ENCODE data around the gene TCF23. TPM values are rescaled to one million over a fixed set of nuclear protein-coding genes. Genes with fewer than 3 reads are reported as not detected.

Gene TCF23
- total and polyA plus RNA-seq, 8 donors: 0.03 to 0.19 (median 0.04) TPM; not detected in 4

DNA sequence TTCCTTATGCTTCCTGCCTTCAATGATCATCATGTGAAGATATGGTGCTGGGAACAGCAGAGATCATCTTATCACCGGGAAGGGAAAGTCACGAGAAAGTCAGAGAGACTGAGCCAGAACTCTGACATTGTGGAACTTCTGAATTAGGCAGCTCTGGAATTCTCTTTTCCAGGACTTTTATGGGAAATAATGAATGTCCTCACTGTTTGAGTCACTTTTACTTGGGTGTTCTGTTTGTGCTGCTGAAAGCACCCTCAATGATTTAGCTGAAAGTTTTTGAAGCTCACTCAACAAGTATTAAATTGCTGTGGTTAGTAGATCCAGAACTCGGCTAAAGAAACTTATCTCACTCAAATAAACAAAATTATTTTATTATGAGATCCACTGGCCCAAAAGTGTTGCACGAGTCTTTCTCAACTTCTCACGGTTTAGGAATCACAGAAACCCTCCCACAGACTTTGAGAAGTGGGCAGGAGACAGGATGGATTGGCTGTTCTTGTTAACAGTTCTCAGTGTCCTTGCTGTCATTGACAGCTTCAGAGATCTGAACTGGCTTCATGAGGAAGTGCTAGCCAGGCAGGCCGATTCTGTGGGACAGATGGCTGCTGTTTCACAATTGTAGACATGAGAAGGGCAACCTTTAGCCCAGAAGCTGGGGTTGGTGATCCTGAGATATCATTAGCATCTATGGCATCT lies 36.7 kb downstream of the TCF23 start:
- no peak for FAIRE-seq
- DNase-seq: no peak
- intact Hi-C loops (cut with DNase I): no loop called here

DNA sequence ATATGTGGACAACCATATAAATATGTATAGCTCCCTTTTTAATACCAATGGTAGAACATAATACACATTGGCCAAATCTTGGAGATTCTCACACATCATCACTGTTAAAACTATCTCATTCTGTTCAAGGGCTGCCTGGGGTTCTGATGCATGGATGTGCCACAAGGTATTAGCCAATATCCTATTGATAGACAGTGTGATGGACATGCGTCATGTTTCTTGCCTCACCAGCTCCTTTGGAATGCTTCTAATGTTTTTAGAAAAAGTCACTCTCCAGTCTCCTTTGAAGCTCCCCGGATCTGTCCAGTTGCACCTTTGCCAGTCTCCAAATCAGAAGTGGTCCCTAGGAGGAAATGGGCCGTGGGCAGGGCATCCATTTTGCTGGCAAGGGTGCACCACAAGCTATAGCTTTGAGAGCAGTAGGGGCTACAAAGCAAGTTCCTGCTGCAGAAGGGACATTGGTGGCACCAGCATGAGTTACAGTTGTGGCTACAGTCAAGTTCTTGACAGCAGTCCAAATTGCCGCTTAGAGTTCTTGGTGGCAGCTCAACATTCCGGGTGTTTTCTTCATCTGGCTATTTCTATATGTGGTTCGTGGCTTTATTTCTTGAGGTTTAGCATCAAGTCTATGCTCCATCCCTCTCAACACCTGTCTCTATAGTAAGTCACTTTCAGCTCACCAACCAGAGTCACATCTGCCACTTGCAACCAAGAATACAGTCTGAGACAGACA lies 38.0 kb downstream of the TCF23 start:
- TF ChIP-seq, protein P1, sequence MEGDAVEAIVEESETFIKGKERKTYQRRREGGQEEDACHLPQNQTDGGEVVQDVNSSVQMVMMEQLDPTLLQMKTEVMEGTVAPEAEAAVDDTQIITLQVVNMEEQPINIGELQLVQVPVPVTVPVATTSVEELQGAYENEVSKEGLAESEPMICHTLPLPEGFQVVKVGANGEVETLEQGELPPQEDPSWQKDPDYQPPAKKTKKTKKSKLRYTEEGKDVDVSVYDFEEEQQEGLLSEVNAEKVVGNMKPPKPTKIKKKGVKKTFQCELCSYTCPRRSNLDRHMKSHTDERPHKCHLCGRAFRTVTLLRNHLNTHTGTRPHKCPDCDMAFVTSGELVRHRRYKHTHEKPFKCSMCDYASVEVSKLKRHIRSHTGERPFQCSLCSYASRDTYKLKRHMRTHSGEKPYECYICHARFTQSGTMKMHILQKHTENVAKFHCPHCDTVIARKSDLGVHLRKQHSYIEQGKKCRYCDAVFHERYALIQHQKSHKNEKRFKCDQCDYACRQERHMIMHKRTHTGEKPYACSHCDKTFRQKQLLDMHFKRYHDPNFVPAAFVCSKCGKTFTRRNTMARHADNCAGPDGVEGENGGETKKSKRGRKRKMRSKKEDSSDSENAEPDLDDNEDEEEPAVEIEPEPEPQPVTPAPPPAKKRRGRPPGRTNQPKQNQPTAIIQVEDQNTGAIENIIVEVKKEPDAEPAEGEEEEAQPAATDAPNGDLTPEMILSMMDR (IDR thresholded peaks at IDR 0.05): no peak
- intact Hi-C loops (cut with DNase I): no loop called here
- no peaks in the 10 kb centered on the region for H3K27me3 ChIP-seq
- H3K4me1 ChIP-seq: no peaks in the 10 kb centered on the region
- no peaks in the 10 kb centered on the region for H3K9me3 ChIP-seq
- no peak overlapping the region for H3K4me3 ChIP-seq
- no peak for DNase-seq
- no peak overlapping the region for H3K27ac ChIP-seq
- no peak for ATAC-seq
- 55 to 65% methylated on average over 6 of the region's 6 CpGs for WGBS, 2 donors
- H3K36me3 ChIP-seq: no peaks in the 10 kb centered on the region
- FAIRE-seq: no peak

More for the DNA sequence above, 36.7 kb downstream of the TCF23 start:
- TF ChIP-seq, protein P1 (IDR thresholded peaks at IDR 0.05): no peak
- H3K36me3 ChIP-seq: no peaks in the 10 kb centered on the region
- H3K4me3 ChIP-seq: no peak overlapping the region
- peak in 3 of 4 donors; percentile 53 to 62 (median 54) for ATAC-seq
- no peaks in the 10 kb centered on the region for H3K4me1 ChIP-seq
- no peaks in the 10 kb centered on the region for H3K9me3 ChIP-seq
- 28 to 42% methylated on average over 6 of the region's 6 CpGs for WGBS, 2 donors
- H3K27me3 ChIP-seq: peaks cover 0 to 5% (median 0%) of the 10 kb centered on the region in 4 donors
- peak overlapping the region in 1 of 4 donors; percentile 30 for H3K27ac ChIP-seq

DNA sequence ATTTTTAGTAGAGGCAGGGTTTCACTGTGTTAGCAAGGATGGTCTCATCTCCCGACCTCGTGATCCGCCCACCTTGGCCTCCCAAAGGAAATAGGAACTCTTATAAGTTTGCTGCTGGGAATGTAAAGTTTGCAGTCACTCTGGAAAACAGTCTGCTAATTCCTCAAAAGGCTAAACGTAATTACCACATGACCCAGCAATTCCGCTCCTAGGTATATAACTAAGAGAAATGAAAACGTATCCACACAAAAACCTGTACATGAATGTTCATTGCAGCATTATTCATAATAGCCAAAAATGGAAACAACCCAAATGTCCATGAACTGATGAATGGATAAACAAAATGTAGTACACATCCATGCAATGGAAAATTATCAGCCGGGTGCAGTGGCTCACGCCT lies 41.2 kb downstream of the TCF23 start:
- 77 to 81% methylated on average over 8 of the region's 8 CpGs for WGBS, 2 donors
- no peaks in the 10 kb centered on the region for H3K36me3 ChIP-seq
- TF ChIP-seq, protein P1 (IDR thresholded peaks at IDR 0.05): no peak
- H3K9me3 ChIP-seq: no peaks in the 10 kb centered on the region
- FAIRE-seq: no peak
- no peak for DNase-seq
- no peak overlapping the region for H3K4me3 ChIP-seq
- intact Hi-C loops (cut with DNase I): loop anchor here in 1 of 3 donors (10.0 kb wide), 1 partner anchor 95 kb away; no protein-coding TSS in a partner anchor
- no peaks in the 10 kb centered on the region for H3K27me3 ChIP-seq
- ATAC-seq: no peak
- H3K4me1 ChIP-seq: peaks cover 0 to 2% (median 0%) of the 10 kb centered on the region in 3 donors
- H3K27ac ChIP-seq: no peak overlapping the region

DNA sequence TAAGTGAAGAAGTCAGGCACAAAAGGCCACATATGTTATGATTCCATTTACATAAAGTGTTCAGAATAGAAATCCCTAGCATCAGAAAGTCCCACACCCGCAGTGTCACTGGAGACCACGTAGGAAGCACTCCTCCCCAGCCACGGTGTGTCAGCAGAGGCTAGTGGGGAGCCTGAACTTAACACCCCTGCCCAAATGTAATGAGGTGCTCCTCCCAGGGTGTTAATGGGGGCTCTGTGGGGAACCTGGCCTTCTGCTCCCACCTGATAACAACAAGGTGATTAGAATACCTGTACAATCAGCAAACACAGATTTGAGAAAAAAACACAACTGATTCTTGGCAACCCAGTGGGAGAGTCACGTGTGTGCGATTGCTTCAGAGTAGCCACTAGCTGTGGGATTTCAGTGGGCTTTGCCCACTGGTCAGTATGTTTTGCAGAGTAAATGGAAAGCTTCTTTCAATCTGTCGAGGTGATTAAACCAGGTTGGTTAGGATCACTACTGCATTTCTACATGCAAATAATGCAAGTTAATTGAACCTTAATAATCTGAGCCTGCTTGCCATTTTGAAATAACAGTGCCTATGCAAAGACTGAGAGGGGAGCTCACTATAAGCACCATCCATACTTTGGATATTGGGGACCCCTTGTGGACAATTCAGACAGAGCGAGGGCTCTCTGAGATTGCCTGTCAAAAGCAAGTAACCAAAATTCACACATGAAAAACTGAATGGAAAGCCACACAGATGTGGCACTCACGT lies 42.4 kb downstream of the TCF23 start:
- TF ChIP-seq, protein P1 (IDR thresholded peaks at IDR 0.05): peak in 3 of 4 donors; percentile 17 to 25 (median 24)
- intact Hi-C loops (cut with DNase I): loop anchor here in 1 of 3 donors (10.0 kb wide), 1 partner anchor 96 kb away; no protein-coding TSS in a partner anchor
- FAIRE-seq: no peak

More for the DNA sequence above, 42.4 kb downstream of the TCF23 start:
- ATAC-seq (peak in 3 of 4 donors; percentile 63 to 76 (median 72)), DNase-seq (no peak)
- no peaks in the 10 kb centered on the region for H3K27me3 ChIP-seq
- H3K27ac ChIP-seq: no peak overlapping the region
- no peaks in the 10 kb centered on the region for H3K36me3 ChIP-seq
- H3K9me3 ChIP-seq: no peaks in the 10 kb centered on the region
- 30 to 31% methylated on average over 8 of the region's 8 CpGs for WGBS, 2 donors
- peaks cover 0 to 4% (median 0%) of the 10 kb centered on the region in 3 donors for H3K4me1 ChIP-seq
- H3K4me3 ChIP-seq: no peak overlapping the region

Measured in pancreas (tissue), 10 donors.